Kidney capillary endothelial cell (primary cell): ENCODE results near the gene FLT1.

Experiments used
- DNase-seq: peaks from one replicate; pipeline ENCODE4 v3.0.0-alpha.2; 2018; ENCODE audit warnings: low spot score

Gene FLT1

DNA sequence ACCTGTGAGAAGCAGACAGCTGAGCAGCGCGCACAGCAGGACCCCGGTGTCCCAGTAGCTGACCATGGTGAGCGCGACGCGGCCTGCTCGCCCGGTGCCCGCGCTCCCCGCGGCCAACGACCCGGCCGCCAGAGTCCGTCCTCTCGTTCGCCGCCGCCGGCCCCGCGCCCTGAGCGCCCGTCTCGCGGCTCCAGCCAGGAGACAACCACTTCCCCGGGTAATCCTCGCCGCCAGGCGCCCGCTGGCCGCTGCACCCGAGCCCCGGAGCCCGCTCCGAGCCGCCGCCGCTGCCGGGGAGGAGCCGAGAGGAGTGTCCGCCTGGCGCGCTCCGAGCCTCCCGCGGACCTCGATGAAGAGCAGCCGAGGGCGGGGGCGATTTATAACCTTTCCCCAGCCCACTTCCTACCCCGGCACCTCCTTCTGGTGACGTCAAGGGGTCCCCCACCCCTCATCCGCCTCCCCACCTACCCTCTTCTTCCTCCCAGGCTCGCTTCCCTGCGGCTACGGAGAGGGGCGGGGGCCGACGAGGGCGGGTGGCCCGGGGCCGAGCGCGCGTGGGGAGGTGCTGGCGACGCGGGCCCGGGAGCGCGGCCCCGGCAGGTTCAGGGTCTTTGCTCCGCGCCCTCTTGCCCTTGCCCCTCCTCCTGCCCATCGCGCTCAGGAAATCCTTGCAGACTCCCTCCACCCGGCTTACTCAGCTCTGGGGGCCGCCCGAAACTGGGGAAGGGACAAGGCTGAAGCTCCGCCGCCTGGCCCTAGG is at the start of gene FLT1:
Gene FLT1, minus strand, starts transcription at position 351 of the 760 bp plus-strand sequence. Its CDS starts 285 bp downstream, at position 66.
- peak; percentile 85 for DNase-seq

DNA sequence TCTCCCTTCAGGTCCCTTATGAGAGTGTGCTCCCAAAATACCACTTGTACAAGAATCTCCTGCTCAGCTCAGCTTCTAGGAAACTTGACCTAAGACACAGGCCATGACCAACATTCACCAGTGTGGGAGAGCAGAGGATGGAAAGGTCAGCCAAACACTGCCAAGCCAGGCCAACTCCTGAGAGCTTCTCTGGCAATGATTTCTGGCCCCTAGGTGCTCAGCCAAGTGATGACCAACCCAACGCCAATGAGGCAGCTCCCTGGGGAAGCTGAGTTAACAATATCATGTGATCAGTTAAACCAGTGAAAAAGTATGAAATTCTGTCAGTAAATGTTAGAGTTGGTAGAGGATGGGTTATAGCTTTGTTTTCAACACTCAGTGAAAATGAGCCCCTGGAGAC is 49.1 kb upstream of the FLT1 start:
- DNase-seq: no peak

DNA sequence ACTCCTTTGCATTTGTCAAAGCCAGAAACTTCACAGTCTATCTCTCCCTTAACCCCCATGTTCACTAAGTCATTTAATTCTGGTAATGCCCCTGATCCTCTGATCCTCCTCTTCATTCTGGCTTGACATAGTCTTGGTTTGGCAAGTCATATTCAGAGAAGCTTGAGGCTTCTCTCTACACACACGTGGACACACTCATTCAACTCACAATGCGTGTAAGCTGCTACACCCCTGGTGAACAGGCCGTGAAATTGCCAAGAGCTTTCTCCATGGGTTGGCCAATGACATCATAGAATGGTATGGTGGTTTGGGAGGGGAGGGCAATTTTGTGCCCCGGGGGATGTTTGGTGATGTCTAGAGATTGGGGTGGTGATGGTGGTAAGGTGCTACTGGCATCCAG is 47.9 kb upstream of the FLT1 start:
- no peak for DNase-seq

DNA sequence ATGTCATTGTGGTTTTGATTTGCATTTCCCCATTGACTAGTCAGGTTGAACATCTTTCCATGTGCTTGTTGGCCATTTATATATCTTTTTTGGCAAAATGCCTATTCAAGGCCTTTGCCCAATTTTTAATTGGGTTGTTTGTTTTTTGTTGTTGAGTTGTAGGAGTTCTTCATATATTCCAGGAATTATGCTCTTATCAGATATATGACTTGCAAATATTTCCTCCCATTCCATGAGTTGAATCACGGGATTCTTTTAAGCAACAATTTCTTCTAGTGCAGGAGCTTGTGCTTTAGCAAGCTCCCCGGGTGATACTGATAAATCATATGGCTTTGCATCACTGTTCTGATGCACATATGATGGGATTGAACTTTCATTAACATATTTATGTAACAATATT is 47.0 kb upstream of the FLT1 start:
- DNase-seq: no peak

GRCh38 chr13:28540612-28541011 is 45.7 kb upstream of the FLT1 start:
- DNase-seq: no peak

DNA sequence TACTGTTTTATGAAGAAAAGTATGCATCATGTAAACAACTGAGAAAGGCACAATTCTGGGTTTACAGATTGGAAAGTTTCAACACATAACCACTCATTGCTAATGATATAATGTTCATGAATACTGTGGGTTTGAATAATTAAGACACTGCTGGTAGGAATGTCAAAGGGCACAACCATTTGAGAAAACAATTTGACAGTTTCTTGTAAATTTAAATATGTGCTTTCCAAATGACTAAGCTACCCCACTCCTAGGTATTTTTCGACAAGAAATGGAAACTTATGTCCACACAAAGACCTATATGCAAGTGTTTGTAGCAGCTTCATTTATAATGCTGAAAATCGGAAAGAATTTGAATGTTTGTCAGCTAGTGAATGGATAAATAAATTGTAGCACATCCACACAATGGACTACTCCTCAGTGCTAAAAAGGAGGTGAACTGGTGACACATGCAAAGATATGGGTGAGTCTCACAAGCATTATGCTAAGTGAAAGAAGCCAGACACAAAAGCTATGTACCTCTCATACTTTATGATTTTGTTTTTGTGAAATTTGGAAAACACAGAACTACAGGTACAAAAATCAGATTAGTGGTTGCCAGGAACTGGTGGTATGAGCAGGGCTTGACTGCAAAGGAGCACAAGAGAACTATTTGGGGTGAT is 44.8 kb upstream of the FLT1 start:
- no peak for DNase-seq

DNA sequence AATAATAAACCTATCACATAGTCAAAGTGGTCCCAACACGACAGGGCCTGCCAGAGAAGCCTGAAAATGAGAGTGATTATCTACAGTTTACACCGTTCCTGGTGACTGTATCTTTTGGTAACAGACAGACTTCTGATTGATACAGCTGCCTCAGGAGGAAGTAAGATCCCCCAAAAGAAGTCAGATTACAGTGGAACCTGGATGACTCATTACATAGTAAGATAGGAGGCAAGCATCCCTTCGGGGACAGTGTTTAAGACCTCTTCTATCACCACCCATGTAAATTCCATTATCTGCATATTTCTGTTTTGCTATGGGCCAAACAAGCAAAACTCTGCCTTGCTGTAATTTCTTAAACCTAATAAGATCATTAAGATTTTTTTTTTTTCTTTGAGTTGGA is 44.0 kb upstream of the FLT1 start:
- no peak for DNase-seq

GRCh38 chr13:28537171-28537570 is 42.2 kb upstream of the FLT1 start:
- DNase-seq: no peak

- DNase-seq: no peak
These were observed 41.4 kb upstream of the FLT1 start for GRCh38 chr13:28536371-28536770.

GRCh38 chr13:28535734-28536133 is 40.8 kb upstream of the FLT1 start:
- no peak for DNase-seq

DNA sequence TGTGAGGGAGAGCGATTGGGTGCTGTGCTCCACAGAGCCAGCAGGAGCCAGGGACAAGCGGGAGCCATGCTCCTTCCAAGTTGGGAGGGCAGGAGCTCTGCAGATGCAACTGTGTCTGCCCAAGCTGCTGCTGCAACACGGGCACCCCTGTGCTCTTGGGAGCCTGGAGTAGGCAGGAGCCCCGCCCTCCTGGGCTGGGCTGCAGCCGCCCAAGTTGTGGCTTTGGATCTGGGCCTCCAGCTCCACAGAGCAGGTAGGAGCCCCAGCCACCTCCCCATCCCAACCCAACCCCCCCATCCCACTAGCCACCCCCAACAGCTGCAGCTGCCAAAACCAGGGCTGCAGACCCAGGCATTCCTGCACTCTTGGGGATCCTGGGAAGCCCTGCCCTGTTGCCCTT is 39.9 kb upstream of the FLT1 start:
- DNase-seq: no peak

GRCh38 chr13:28534210-28534609 is 39.3 kb upstream of the FLT1 start:
- DNase-seq: no peak

DNA sequence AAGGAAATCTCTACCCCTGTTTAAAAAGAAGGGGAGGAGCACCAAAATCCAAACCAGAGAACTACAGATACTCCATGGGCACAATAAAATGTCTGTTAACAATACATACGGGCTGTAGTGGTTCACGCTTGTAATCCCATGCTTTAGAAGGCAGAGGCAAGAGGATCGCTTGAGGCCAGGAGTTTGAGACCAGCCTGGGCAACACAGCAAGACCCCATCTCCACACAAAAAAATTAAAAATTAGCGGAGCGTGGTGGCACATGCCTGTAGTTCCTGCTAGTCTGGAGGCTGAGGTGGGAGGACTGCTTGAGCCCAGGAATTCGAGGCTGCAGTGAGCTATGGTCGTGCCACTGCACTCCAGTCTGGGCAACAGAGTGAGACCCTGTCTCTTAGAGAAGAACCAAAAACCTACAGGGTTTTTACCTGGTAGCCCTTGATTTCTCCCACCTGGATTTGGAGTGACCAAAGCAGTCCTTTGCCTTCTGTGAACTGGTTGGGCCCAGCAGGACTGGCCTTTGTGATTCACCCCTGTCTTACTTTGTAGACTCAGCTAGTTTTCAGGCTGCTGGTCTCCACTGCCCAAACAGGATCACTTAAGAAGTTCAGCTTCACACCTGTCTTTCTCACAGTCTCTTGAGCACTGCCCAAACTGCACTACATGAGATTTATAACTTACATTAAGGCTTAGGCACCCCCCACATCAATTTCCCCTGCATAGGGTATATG is 38.7 kb upstream of the FLT1 start:
- no peak for DNase-seq

DNA sequence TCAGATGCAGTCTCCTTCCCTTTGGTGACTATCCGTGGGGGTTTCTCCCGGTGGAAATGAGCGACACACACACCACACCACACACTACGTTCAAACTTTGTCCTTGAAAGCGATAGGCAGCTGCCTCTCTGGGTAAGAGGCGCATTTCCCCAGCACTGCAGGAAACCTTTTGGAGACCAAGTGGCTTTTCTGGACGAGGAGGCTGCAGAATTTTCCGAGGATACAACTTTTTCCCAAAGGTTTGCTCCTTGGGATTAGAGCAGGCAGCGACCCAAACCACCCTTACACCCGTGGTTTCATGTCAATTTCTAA is 38.2 kb upstream of the FLT1 start:
- DNase-seq: no peak

DNA sequence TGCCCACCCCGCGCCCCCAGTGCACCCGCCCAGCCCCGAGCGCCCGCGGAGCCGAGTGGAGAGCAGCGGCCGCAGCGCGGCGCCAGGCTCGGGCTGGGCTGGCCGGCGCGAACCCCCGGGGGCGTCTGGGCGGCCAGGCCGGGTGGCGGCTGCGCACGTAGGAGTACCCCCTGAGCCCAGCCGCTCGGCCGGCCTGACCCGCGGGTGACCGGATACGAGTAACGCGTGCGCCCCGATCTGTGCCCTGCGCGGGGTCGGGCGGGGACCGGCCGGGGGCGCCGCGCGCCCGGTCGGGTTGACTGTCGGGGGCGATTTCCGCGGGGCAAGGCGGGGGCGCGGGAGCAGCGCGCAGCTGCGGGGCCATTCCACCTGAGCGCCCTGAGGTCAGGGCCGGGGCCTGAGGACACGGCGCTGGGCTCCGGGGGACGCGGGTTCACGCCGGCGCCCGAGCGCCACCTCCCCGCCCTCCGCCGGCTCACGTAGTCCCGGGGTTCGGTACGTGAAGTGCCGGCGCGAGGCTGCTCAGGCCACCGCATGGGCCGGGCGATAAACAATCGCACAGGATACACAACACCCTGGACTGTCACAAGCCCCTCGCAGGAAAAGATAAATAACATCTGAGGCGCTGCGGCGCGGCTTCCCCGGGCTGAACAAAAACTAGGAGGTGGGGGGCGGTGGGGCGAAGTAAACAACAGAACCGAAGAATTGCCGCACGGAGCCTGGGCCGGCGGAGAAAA is 37.6 kb upstream of the FLT1 start:
- DNase-seq: peak; percentile 61

DNA sequence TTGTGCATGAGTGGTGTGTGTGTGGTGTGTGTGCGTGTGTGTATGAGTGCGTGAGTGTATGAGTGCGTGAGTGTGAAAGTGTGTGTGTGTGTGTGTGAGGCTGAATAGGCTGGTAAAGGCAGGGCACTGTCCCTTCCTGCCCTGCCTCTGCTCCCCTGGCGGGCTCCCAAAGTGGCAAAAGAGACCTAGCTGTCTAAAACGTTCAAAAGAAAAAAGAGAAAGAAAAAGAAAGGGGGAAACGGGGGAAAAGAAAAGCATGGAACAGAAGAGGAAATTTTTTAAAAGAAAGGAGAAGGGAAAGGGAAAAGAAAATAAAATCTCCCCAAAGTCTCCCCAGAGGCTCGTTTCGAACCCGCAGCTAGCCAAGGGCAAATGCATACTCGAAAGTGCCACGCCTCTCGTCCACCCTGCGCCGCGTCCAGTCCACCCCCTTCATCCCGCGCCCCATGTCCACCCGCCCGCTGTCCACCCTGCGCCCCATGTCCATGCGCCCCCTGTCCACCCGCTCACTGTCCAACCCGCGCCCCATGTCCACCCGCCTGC is 37.0 kb upstream of the FLT1 start:
- DNase-seq: no peak

- peak; percentile 94 for DNase-seq
These were observed 36.3 kb upstream of the FLT1 start for GRCh38 chr13:28531077-28531844.

GRCh38 chr13:28530729-28531076 is 35.8 kb upstream of the FLT1 start:
- DNase-seq: no peak

- no peak for DNase-seq
These were observed 34.9 kb upstream of the FLT1 start for GRCh38 chr13:28529836-28530235.

DNA sequence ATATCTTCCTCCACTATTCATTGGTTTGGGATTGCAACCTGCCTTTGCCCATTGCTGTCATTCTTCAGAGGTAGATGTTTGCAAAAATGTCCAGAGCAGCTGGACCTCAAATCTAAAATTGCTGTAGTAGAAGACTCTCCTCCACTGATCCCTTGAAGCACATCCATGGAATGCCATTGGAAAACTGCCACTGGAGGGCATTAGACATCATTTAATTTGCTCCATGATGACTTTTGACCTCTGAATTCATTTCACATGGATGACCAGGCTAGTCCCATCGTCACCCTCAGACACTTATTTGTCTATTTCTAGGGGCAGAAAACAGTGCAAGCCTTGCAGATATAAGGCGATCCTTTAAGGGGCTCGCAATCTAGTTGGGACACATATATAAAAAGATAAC is 33.9 kb upstream of the FLT1 start:
- peak; percentile 58 for DNase-seq

- DNase-seq: no peak
These were observed 33.5 kb upstream of the FLT1 start for GRCh38 chr13:28528388-28528787.

DNA sequence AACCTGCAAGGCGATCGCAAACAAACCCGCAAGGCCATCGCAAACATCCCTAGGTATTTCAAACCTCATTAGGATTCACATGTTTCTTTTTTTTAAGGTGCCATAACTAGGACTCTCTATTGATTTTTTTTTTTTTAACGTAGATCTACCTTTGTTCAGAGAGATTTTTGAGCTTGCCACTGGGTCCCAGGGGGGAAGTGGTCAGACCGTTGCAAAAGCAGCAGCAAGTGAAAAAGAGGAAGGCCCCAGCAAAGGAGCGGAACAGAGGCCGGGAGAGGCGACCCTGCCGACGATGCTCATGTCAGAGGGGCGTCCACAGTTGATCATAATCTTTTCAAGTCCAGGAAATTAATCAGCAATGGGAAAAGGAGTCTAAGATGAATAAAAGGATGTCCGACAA is 32.7 kb upstream of the FLT1 start:
- DNase-seq: no peak
